K562 (cell line): ENCODE results near the gene PRDM16. TPM values are rescaled to one million over a fixed set of nuclear protein-coding genes. Genes with fewer than 3 reads are reported as not detected.

ENCODE experiments used
- ATAC-seq: fragments of 200-7000 bp; cut with Tn5 transposase; 3 replicates; pipeline ENCODE4 v1.9.1; 2020; ENCODE audit warnings: moderate library complexity
- BruUV-seq: library from RNA; stranded (reverse); fragments of 400-500 nt; replicated peaks from 2 replicates; lab custom pipeline; 2021; lab: Mats Ljungman, UMichigan
- CTCF ChIA-PET: fragments of 300-600 bp; formaldehyde crosslinking; extraction: SDS; loops from one replicate; lab custom pipeline; 2021; ENCODE audit warnings: low intra/inter-chr PET ratio; lab: Yijun Ruan, JAX
- POLR2A ChIA-PET: fragments of 300-600, 350-650 bp; sonication (Branson Sonifier 250); formaldehyde crosslinking; extraction: SDS; loops from one replicate; lab custom pipeline; 2021; ENCODE audit warnings: antibody characterized with exemption, inconsistent platforms; lab: Yijun Ruan, JAX
- DNase-seq, 4 experiments: peaks; one replicate each; pipeline versions ENCODE4 v3.0.0 to v3.0.0-alpha.2; 2011 to 2018; ENCODE audit warnings: low spot score in 3 of 4, mixed read lengths in 3 of 4; ENCODE audit errors: extremely low read depth in 1 of 4
- FAIRE-seq: peaks from 2 replicates; lab custom pipeline; 2011; peaks lifted over from hg19 to GRCh38; lab: Jason Lieb, UNC
- H2AFZ ChIP-seq: 2 replicates; pipeline ENCODE4 v1.6.0; 2011; ENCODE audit warnings: low read depth, low read length, control low read depth, inconsistent platforms
- H3K27ac ChIP-seq: fragments of 200-600 bp; 3 replicates; pipeline ENCODE4 v1.8.0; 2011; ENCODE audit warnings: low read depth, mild to moderate bottlenecking, control low read depth, inconsistent platforms, low read length, moderate library complexity, mixed read lengths; ENCODE audit errors: extremely low read depth
- H3K27me3 ChIP-seq, 2 experiments: fragments of 300-600 bp in 1 of 2; 2 replicates in 1 of 2; 3 replicates in 1 of 2; pipeline versions ENCODE4 v1.6.0 to v1.8.0; 2011; ENCODE audit warnings: inconsistent platforms in 2 of 2, low read length in 2 of 2, mild to moderate bottlenecking in 1 of 2, mixed read lengths in 1 of 2, moderate library complexity in 1 of 2; ENCODE audit not compliant: control insufficient read depth in 2 of 2, insufficient read depth in 2 of 2
- H3K36me3 ChIP-seq: fragments of 300-600 bp; 3 replicates; pipeline ENCODE4 v1.8.0; 2011; ENCODE audit warnings: mild to moderate bottlenecking, low read length, inconsistent platforms; ENCODE audit not compliant: control insufficient read depth, insufficient read depth
- H3K4me1 ChIP-seq, 2 experiments: fragments of 200-600 bp in 1 of 2; replicated peaks in 1 of 2; 2 replicates in 1 of 2; 3 replicates in 1 of 2; pipeline versions ENCODE4 v1.5.1 to v1.8.0; 2011; ENCODE audit warnings: inconsistent platforms in 2 of 2, low read length in 2 of 2, mild to moderate bottlenecking in 1 of 2, mixed read lengths in 1 of 2, moderate library complexity in 1 of 2; ENCODE audit not compliant: control insufficient read depth in 2 of 2, insufficient read depth in 2 of 2
- H3K4me2 ChIP-seq: 2 replicates; pipeline ENCODE4 v1.6.1; 2011; ENCODE audit warnings: low read length, control low read depth, inconsistent platforms, mixed read lengths; ENCODE audit not compliant: insufficient read depth
- H3K4me3 ChIP-seq: fragments of 200-600 bp; sonication (generic), shearing (Covaris generic); 2 replicates; pipeline ENCODE4 v1.5.1; 2016; ENCODE audit warnings: control low read depth, inconsistent platforms
- H3K79me2 ChIP-seq: fragments of 200-600 bp; 3 replicates; pipeline ENCODE4 v1.8.0; 2011; ENCODE audit warnings: low read length, inconsistent platforms; ENCODE audit not compliant: control insufficient read depth, insufficient read depth
- H3K9ac ChIP-seq, 2 experiments: 2 replicates each; pipeline versions ENCODE4 v1.6.0 to v1.6.1; 2011; ENCODE audit warnings: low read depth in 2 of 2, low read length in 2 of 2, control low read depth in 1 of 2, inconsistent platforms in 1 of 2, mild to moderate bottlenecking in 1 of 2, mixed read lengths in 1 of 2; ENCODE audit not compliant: insufficient read depth in 1 of 2
- H3K9me1 ChIP-seq: one replicate; pipeline ENCODE4 v1.6.0; 2011; ENCODE audit warnings: inconsistent platforms, mild to moderate bottlenecking, low read length, moderate library complexity; ENCODE audit not compliant: control insufficient read depth, insufficient read depth
- H3K9me3 ChIP-seq: replicated peaks from 2 replicates; pipeline ENCODE4 v1.5.1; 2011; ENCODE audit warnings: low read depth, low read length, inconsistent platforms; ENCODE audit not compliant: control insufficient read depth, insufficient read depth
- H4K20me1 ChIP-seq: replicated peaks from 2 replicates; pipeline ENCODE4 v1.6.1; 2011; ENCODE audit warnings: low read length, inconsistent platforms, mixed read lengths; ENCODE audit not compliant: control insufficient read depth, insufficient read depth
- BACH1 ChIP-seq: fragments of 200-800 bp; sonication (Bioruptor generic); IDR thresholded peaks from 2 replicates; pipeline ENCODE4 v1.6.1; 2016; ENCODE audit warnings: missing genetic modification characterization, missing compliant biosample characterization
- CBX8 ChIP-seq: fragments of 200-600 bp; sonication (generic); IDR thresholded peaks from 2 replicates; pipeline ENCODE4 v1.6.1; 2012; ENCODE audit warnings: borderline replicate concordance, mixed run types, low read depth, mild to moderate bottlenecking, moderate library complexity, mixed read lengths, low read length, control low read depth, inconsistent platforms; ENCODE audit not compliant: poor library complexity, severe bottlenecking; ENCODE audit errors: extremely low read depth
- DLX4 ChIP-seq: fragments of 250-450 bp; sonication (Bioruptor Pico); IDR thresholded peaks from 2 replicates; pipeline ENCODE4 v1.6.1; 2021; ENCODE audit warnings: mild to moderate bottlenecking
- GTF2A2 ChIP-seq: IDR thresholded peaks from 2 replicates; pipeline ENCODE4 v1.6.1; 2016; ENCODE audit warnings: mild to moderate bottlenecking, missing genetic modification characterization, missing compliant biosample characterization
- HSF4 ChIP-seq: fragments of 250-450 bp; sonication (Bioruptor Pico); IDR thresholded peaks from 2 replicates; pipeline ENCODE4 v2.1.2; 2022; ENCODE audit warnings: mild to moderate bottlenecking, moderate library complexity, borderline replicate concordance
- NR1H2 ChIP-seq: sonication (generic); formaldehyde crosslinking; IDR thresholded peaks from 2 replicates; pipeline ENCODE4 v1.4.0; 2020; ENCODE audit warnings: mild to moderate bottlenecking, missing genetic modification reagents
- NR4A1 ChIP-seq, 2 experiments: fragments of 250-450 bp in 1 of 2; fragments of 450-650 bp in 1 of 2; sonication (Bioruptor Pico) in 1 of 2; IDR thresholded peaks; 2 replicates each; pipeline versions ENCODE4 v1.4.0 to v1.6.1; 2016 to 2020; ENCODE audit warnings: mild to moderate bottlenecking in 2 of 2, missing compliant biosample characterization in 1 of 2, missing genetic modification characterization in 1 of 2, moderate library complexity in 1 of 2
- NUFIP1 ChIP-seq: fragments of 450-650 bp; IDR thresholded peaks from 2 replicates; pipeline ENCODE4 v1.6.1; 2018; ENCODE audit not compliant: partially characterized antibody
- RBM25 ChIP-seq: fragments of 200-400 bp; formaldehyde crosslinking; IDR thresholded peaks from 2 replicates; pipeline ENCODE4 v1.6.1; 2018; ENCODE audit warnings: low read length, low read depth, moderate library complexity; ENCODE audit not compliant: severe bottlenecking
- RBM34 ChIP-seq: fragments of 200-400 bp; formaldehyde crosslinking; IDR thresholded peaks from 2 replicates; pipeline ENCODE4 v1.6.1; 2018; ENCODE audit warnings: low read length, borderline replicate concordance; ENCODE audit not compliant: insufficient read depth
- SMARCA4 ChIP-seq: fragments of 450-650 bp; IDR thresholded peaks from 2 replicates; pipeline ENCODE4 v1.6.1; 2016
- SNIP1 ChIP-seq: fragments of 450-650 bp; IDR thresholded peaks from 2 replicates; pipeline ENCODE4 v1.7.1; 2017; ENCODE audit warnings: low read depth, mild to moderate bottlenecking
- TAL1 ChIP-seq: fragments of 450-650 bp; IDR thresholded peaks from 2 replicates; pipeline ENCODE4 v1.6.1; 2016; ENCODE audit warnings: mild to moderate bottlenecking
- TCF15 ChIP-seq: fragments of 250-450 bp; sonication (Bioruptor Pico); IDR thresholded peaks from 2 replicates; pipeline ENCODE4 v1.8.0; 2022; ENCODE audit warnings: moderate library complexity, mild to moderate bottlenecking, inconsistent platforms
- TCF7 ChIP-seq: sonication (generic); IDR thresholded peaks from 2 replicates; pipeline ENCODE4 v1.6.1; 2016; ENCODE audit warnings: antibody characterized with exemption, borderline replicate concordance
- THAP7 ChIP-seq: fragments of 250-450 bp; sonication (Bioruptor Pico); IDR thresholded peaks from 2 replicates; pipeline ENCODE4 v1.5.0; 2021
- THRAP3 ChIP-seq: fragments of 450-650 bp; IDR thresholded peaks from 2 replicates; pipeline ENCODE4 v1.6.1; 2016; ENCODE audit warnings: mild to moderate bottlenecking, inconsistent platforms, borderline replicate concordance
- ZNF165 ChIP-seq: fragments of 250-450 bp; sonication (Bioruptor Pico); IDR thresholded peaks from 2 replicates; pipeline ENCODE4 v1.4.0; 2020; ENCODE audit warnings: borderline replicate concordance
- ZNF224 ChIP-seq: sonication (generic); formaldehyde crosslinking; IDR thresholded peaks from 2 replicates; pipeline ENCODE4 v1.8.0; 2022; ENCODE audit warnings: mild to moderate bottlenecking, missing genetic modification reagents
- WGBS: fragments of 100-300 bp; shearing (Covaris generic); methylation state at CpG from one replicate; pipeline ENCODE4 v1.1.6; 2016; ENCODE audit warnings: low coverage, mixed read lengths; ENCODE audit not compliant: insufficient coverage; ENCODE audit errors: missing lambda C conversion rate; 5-methylcytosine and 5-hydroxymethylcytosine counted together
- in situ Hi-C: fragments of 300-500 bp; cut with MboI; formaldehyde crosslinking; loops from 4 replicates; pipeline ENCODE4 v1.15.0; 2018; ENCODE audit warnings: inconsistent platforms, mixed read lengths
- intact Hi-C: fragments of 100-400 bp; cut with micrococcal nuclease; formaldehyde crosslinking; loops from 2 replicates; pipeline ENCODE4 v1.14.2; 2022
- polyA plus RNA-seq, 8 experiments: library from polyadenylated mRNA; depleted of rRNA in 4 of 8; stranded (reverse) in 5 of 8; unstranded in 3 of 8; fragments of >200 nt; fragmentation: Nextera tagmentation in 2 of 8; fragmentation: Illumina TruSeq in 1 of 8; extraction: Ambion mirVana in 2 of 8; extraction: Trizol in 1 of 8; gene quantifications; 2 replicates each; pipeline versions ENCODE4 v1.2.1 to v1.2.3, GENCODE V29; 2011 to 2014; ENCODE audit warnings: inconsistent platforms in 1 of 8, missing spikeins in 1 of 8
- total RNA-seq, 7 experiments: library from RNA; depleted of rRNA in 6 of 7; stranded (reverse); fragments of >200 nt in 6 of 7; fragmentation: Illumina TruSeq in 2 of 7; extraction: Trizol in 2 of 7; gene quantifications; 2 replicates each; pipeline versions ENCODE4 v1.2.1 to v1.2.3, GENCODE V29; 2011 to 2021; ENCODE audit warnings: low replicate concordance in 1 of 7

Gene PRDM16
- total and polyA plus RNA-seq, 9 of the 15 experiments (the other 6 are each of a cell fraction or from before 2014, with no cell fraction given), result 0.10 to 0.27 TPM; not detected in 7

GRCh38 chr1:3142751-3143150, 73.7 kb downstream of the PRDM16 start:
- Histone ChIP-seq H3K9ac (no peak overlapping the region), H3K4me1 (peaks cover 0 to 3% of the 10 kb centered on the region in 2 experiments; a peak in 2 of 5 replicates), H3K4me3 (no peak overlapping the region), H3K9me1 (peaks cover 3% of the 10 kb centered on the region), H4K20me1 (peaks cover 14% of the 10 kb centered on the region; the same call in 1 of the 2 replicates), H3K4me2 (no peak overlapping the region), H3K9me3 (no peaks in the 10 kb centered on the region), H3K27me3 (peaks cover 35 to 72% of the 10 kb centered on the region in 2 experiments; a peak in 4 of 5 replicates), H3K36me3 (no peaks in the 10 kb centered on the region), H2AFZ (no peak overlapping the region), H3K79me2 (no peaks in the 10 kb centered on the region), H3K27ac (no peak overlapping the region)
- CTCF ChIA-PET, result no interaction called here
- ATAC-seq (no peak), FAIRE-seq (no peak), DNase-seq (no peak)
- in situ Hi-C loops, result no loop called here
- TF ChIP-seq DLX4 (CRISPR knock-in tag) (no peak), TCF15 (CRISPR knock-in tag) (no peak), THAP7 (CRISPR knock-in tag) (no peak), HSF4 (no peak), GTF2A2 (tag) (no peak), NUFIP1 (no peak), THRAP3 (no peak), CBX8 (no peak), ZNF165 (CRISPR knock-in tag) (no peak), NR1H2 (CRISPR knock-in tag) (no peak), SNIP1 (no peak), RBM34 (no peak), RBM25 (no peak), TAL1 (no peak), ZNF224 (CRISPR knock-in tag) (no peak), BACH1 (tag) (no peak), TCF7 (no peak), NR4A1 (CRISPR knock-in tag; IDR thresholded peaks at IDR 0.05) (no peak), NR4A1 (tag; IDR thresholded peaks at IDR 0.05) (no peak), SMARCA4 (no peak)
- POLR2A ChIA-PET, result interaction anchor here (0.5 to 0.8 kb wide), 3 partner anchors 16 to 21 kb away, joined by 3 to 5 read pairs (median 4); no protein-coding TSS in a partner anchor
- BruUV-seq, result no TSS peak
- 1% methylated on average over 12 of the region's 12 CpGs for WGBS
- intact Hi-C loops, result no loop called here
